GM12865 (cell line): ENCODE measurements around the gene PRR7.

Experiments
- DNase-seq: peaks from one replicate; pipeline ENCODE4 v3.0.0; 2010; ENCODE audit warnings: low read depth
- H3K4me3 ChIP-seq: 2 replicates; pipeline ENCODE4 v1.5.1; 2011; ENCODE audit warnings: mild to moderate bottlenecking, low read depth, low read length, control low read depth
- TF ChIP-seq, protein P1 (sequence below): IDR thresholded peaks from 2 replicates; pipeline ENCODE4 v1.5.1; 2011; ENCODE audit warnings: low read length, control low read depth, low read depth, inconsistent platforms; ENCODE audit not compliant: insufficient read depth; ENCODE audit errors: missing control alignments

The PRR7 gene

DNA sequence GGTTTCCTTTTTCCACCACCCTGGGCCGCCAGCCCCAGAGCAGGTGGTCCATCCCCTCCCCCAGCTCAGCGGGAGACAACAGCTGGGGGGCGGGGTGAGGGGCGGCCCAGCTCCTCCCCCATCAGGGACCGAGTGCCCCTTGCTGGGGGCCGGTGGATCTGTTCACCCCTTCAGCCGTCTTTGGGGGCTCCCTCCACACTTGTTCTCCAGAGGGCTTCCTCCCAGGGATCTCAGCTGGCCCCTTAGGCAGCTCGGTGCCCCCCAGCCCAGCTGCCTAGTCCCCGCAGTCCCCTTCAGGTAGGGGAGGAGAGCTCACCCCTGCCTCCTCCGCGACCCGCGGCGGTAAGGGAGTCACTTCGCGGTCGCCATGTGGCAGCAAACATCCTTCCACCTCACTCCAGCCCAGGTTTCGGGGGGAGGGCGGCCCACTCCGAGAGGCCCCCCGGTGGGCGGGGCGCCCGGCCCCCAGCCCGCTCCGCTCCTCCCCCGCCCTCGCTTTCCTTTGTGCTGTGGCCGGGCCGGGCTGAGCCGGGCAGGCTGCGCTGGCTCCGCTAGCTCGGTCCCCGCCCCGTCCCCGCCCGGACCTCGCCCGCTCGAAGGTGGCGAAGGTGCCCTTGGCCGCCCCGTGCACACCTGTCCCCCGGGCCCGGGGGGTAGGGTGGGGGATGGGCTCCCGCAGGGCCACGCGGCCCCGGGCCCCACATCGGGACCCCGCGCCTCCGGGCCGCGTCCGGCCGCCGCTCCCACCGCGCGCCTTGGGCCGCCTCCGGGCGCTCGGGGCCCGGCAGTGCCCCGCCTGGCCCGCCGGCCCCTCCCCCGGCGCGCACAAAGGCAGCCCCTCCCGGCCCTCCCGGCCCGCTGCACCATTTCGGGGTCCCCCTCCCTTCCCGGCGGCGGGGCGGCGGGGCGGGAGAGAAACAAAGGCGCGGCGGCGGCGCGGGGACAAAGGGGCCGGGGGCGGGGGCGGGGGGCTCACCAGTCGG, 26.1 kb downstream of the PRR7 start:
- H3K4me3 ChIP-seq, result peak overlapping the region; percentile 32
- peak; percentile 56 for DNase-seq
- TF ChIP-seq, protein P1, sequence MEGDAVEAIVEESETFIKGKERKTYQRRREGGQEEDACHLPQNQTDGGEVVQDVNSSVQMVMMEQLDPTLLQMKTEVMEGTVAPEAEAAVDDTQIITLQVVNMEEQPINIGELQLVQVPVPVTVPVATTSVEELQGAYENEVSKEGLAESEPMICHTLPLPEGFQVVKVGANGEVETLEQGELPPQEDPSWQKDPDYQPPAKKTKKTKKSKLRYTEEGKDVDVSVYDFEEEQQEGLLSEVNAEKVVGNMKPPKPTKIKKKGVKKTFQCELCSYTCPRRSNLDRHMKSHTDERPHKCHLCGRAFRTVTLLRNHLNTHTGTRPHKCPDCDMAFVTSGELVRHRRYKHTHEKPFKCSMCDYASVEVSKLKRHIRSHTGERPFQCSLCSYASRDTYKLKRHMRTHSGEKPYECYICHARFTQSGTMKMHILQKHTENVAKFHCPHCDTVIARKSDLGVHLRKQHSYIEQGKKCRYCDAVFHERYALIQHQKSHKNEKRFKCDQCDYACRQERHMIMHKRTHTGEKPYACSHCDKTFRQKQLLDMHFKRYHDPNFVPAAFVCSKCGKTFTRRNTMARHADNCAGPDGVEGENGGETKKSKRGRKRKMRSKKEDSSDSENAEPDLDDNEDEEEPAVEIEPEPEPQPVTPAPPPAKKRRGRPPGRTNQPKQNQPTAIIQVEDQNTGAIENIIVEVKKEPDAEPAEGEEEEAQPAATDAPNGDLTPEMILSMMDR, result no peak

DNA sequence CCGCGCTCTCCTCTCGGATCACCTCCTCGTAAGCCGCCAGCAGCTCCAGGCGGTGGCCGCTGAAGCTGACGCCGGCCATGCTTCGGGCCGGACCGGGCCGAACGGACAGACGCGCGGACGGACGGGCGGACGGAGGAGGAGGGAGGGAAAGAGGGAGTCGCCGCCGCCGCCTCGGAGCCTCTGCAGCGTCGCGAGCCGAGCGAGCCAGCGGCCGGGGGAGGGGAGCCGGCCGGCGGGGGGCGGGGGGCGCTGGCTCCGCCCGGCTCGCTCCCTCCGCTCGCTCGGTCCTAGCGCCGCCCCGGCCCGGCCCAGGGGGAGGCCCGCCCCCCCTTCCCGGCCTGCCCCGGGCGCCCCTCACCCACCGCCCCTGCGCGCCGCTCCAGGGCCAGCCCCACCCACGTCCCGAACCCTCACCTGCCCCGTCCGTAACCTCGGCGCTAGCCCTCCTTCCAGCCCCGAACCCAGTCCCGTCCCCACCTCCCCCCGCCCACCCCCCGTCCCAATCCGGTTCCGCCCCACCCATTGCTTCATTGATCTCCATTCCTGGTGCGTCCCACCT, 26.9 kb downstream of the PRR7 start, which contains the start of gene DBN1:
Gene DBN1, minus strand, starts transcription at position 192 of the 559 bp plus-strand sequence. Its CDS starts 113 bp downstream, at position 79.
- H3K4me3 ChIP-seq, result peak within 1 kb of the TSS; percentile 32
- DNase-seq, result no peak
- TF ChIP-seq, protein P1, result no peak

DNA sequence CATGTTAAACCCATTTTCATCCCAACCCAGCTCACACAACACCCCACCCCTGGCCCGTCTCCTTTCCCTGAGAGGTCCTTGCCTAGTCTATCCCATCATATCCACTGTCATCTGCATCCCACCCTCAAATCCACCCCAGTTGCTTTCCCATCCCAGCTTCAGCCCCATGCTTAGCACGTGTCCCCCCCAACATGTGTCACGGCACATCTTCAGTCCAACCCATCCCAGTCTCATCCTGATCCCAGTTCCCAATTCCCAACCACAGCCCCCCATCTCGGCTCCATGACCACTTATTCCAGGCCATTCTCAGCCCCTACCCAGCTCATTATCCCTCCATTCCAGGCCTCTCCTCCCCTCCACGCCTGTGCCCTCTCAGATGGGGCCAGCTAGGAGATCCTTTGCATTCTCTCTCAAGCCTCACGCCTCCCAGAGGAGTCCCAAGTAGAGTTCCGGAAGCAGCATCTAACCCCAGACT, 27.4 kb downstream of the PRR7 start:
- DNase-seq, result no peak
- TF ChIP-seq, protein P1, result no peak
- no peak overlapping the region for H3K4me3 ChIP-seq

DNA sequence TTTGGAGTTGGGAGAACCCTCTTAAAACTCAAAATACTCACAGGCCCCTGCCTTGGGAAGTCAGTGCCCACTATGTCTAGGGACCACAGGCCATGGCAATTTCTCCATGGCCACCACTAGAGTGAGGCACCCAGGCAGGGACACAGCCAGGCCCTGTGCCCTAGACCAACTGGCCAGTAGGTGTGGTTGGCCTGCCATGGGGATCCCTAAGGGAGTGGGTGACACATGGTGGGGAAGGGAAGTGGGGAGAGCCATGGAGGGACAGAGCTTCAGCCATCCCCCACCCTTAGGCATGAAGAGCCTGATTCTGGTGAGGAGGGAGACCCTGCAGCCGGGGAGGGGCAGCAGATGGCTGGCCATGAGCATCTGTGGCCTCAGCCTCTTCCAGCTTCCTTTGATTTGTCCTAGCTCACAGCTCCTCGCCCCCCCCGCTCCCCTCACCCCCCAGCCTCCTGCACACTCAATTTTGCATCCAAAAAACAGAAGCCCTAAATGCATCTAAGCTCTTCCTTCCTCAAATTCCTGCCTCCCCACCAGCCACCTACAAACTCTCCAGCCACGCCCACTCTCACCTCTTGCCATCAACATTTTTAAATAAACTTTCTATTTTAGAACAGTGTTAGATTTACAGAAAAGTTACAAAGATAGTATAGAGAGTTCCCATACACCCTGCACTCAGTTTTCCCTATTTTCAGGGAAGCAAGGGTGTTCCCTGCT, 28.4 kb downstream of the PRR7 start:
- TF ChIP-seq, protein P1, result no peak
- no peak overlapping the region for H3K4me3 ChIP-seq
- no peak for DNase-seq

DNA sequence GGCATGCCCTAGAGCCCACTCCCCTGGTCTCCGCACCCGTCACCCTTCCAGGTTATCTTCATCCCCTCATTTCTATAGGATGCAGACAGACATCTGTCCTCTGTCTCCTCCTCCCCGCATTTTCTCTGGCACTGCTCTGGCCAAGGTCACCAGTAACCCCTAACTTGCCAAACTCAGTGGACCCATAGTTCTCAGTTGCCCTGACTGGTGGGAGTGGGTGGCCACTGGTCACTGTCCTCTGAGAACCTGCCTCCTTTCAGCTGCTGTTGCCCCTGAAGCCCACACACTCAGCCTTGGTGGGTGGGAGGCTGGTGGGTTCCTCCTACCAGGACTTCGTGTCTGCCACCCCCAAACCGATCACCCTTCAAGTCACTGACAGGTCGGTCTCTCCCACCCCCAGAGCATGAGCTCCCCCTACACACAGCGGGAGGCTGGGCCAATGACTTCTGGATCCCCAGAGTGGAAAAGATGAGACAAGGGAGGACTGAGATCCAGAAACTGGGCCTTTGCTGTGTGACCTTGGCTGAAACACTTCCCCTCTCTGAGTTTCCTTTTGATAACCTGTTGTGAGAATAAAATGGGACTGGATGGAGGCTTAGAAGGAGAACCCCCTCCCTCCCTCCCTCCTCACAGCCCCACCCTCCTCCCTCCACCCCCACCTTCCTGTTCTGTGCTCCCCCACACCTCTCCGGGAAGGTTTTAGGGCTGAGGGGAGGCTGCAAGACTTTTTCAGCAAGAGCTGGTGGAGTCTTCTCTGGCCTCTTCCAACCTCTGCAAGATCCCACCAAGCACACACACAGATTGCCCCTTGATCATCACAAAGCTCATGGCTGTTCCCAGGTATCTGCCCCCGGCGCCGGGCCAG, 29.2 kb downstream of the PRR7 start:
- H3K4me3 ChIP-seq, result no peak overlapping the region
- TF ChIP-seq, protein P1, result no peak
- no peak for DNase-seq

DNA sequence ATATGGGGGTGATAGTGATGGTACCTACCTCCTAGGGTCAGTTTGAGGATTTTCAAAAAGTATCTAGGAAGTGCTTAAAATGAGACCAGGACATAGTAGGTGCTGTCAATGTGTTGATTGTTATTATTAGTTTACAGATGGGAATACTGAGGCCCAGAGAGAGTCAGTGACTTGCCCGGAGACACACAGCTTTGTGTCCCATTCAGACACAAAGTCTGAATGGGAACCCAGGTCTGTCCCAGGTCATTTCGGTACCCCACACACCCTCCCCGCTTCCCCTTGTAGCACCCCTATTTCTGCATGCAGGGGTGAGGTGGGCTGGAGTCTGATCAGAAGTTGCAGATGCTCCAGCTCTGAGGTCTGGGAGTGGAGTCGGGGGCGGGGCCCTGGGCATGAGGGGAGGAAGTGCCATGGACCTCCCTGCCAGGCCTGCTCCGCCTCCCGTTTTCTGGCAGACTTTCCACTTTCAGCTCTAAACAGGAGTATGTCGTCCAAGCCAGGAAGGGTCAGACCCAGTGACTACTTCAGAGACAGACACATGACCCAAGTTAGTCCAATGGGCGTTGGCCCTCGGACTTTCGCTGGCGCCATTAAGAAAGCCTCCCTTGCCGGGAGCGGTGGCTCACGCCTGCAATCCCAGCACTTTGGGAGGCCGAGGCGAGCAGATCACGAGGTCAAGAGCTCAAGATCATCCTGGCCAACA, 30.1 kb downstream of the PRR7 start:
- TF ChIP-seq, protein P1, result no peak
- no peak for DNase-seq
- no peak overlapping the region for H3K4me3 ChIP-seq
